Activated CD4-positive, alpha-beta T cell treated with anti-CD3 and anti-CD28 coated beads for 48 hours (primary cell): Measurements from ENCODE around the gene ANO2.

Experiments
- DNase-seq: peaks from one replicate; pipeline ENCODE4 v3.0.0-alpha.2; 2020

ANO2 gene

DNA sequence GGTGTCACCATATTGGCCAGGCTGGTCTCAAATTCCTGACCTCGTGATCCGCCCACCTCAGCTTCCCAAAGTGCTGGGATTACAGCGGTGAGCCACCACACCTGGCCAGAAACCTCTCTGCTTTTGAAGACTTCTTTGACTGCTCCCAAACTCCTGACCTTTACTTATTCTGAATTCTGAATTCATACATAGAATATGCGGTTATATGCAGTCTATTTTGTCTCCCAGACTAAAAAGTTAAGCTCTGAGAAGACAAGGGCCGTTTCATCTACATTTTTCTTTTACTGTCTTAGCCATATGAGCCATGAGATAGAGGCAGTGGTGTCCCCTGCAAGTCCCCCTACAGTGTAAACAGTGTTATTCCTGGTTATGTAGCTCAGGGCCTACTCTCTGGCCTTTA is 333.9 kb downstream of the ANO2 start:
- no peak for DNase-seq

GRCh38 chr12:5599378-5599777 is 345.7 kb downstream of the ANO2 start:
- no peak for DNase-seq

GRCh38 chr12:5593998-5594397 is 351.1 kb downstream of the ANO2 start:
- no peak for DNase-seq

- no peak for DNase-seq
Observed at GRCh38 chr12:5593086-5593485, 352.0 kb downstream of the ANO2 start.

GRCh38 chr12:5592310-5592709 is 352.7 kb downstream of the ANO2 start:
- no peak for DNase-seq

- DNase-seq = no peak
Observed at GRCh38 chr12:5590316-5590715, 354.7 kb downstream of the ANO2 start.

DNA sequence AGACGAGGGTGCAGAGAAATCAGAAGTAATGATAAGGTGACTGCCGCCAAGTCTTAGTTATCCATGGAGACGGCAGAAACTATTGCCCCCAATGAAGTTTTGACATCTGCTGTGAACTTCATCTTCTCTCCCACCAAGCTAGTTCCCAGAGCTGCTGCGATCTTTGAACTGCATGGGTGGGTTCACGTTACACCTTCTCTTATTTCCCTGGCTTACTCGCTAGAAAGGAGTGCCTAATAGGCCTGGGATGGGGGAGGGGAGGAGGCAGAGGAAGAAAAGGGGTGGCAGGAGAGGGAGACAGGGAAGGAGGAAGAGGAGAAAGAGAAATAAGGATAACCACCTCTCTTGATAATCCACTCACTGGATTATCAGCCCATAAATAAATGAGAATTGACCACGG is 356.0 kb downstream of the ANO2 start:
- DNase-seq = no peak

GRCh38 chr12:5588591-5588990 is 356.5 kb downstream of the ANO2 start:
- DNase-seq = no peak

DNA sequence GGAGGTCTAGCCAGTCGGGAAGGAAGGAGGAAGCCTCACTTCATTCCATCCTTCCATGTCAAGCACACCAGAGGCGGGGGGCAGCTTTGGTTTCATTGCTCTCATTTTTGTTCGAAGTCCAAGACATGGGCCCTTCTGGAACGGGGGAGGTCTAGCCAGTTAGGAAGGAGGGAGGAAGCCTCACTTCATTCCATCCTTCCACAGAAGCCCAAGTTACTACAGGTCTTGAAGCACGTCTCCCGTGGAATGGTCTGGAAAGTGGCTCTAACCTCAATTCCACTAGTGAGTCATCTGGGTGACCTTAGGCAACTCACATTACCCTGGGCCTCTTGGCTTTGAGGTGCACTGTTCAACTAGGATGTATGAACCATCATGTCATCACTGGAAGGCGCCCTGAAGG is 356.9 kb downstream of the ANO2 start:
- no peak for DNase-seq

- no peak for DNase-seq
Observed at GRCh38 chr12:5587711-5588121, 357.3 kb downstream of the ANO2 start.

GRCh38 chr12:5586201-5586600 is 358.9 kb downstream of the ANO2 start:
- DNase-seq = no peak

DNA sequence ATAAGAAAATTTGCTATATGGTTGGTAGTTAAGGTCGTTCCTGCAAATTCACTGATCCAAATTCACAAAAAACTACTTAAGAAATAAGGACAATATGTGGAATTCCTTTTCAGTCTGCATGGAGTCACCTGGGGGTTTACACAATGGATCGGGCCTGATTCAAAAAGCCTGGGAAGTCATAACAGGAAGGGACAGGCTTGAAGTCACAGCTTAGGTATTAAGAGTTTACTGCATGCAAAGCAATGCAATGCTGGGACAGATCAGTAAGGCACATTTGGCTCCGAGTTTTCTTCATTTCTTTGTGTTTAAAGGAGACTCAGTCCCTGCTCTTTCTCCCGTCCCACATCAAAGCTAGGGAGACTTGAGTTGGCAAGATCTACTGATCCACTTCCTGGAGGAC is 359.9 kb downstream of the ANO2 start:
- DNase-seq = no peak

- no peak for DNase-seq
Observed at GRCh38 chr12:5584412-5585175, 360.5 kb downstream of the ANO2 start.

GRCh38 chr12:5582541-5582940 is 362.5 kb downstream of the ANO2 start:
- DNase-seq = no peak

GRCh38 chr12:5582018-5582417 is 363.0 kb downstream of the ANO2 start:
- no peak for DNase-seq

- no peak for DNase-seq
Observed at GRCh38 chr12:5581616-5582015, 363.4 kb downstream of the ANO2 start.

DNA sequence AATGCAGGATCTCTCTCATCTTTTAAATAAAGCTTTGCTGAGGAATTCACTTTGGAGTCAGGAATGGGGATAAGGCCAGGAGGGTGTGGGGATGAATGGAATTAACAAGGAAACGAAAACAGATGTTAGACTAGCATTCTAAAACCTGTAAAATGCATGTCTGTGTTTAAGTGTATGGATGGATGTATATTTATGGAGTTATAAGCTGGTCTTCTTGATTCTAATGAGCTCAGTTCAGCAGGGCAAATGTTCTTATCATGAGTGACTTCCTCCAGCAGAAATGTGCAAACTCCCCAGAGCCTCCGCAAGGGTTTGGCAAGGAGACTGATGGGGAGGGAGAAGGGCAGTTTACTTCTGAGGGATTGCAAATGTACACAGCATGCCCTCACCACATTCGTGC is 364.0 kb downstream of the ANO2 start:
- no peak for DNase-seq

DNA sequence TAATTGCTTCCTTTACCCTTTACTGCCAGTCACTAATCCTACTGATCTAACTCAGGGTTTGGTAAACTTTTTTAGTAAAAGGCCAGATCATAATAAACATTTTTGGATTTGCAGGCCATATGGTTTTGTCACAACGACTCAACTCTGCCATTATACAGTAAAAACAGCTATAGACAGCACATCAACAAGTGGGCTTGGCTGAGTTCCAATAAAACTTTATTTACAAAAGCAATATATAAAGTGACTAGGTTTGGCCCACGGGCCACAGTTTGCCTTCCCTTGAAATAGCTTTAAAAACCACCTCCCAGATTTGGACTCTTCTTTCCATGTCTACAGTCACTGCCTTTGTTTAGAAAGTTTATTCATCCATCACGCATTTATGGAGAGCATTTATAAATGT is 366.3 kb downstream of the ANO2 start:
- DNase-seq = no peak

DNA sequence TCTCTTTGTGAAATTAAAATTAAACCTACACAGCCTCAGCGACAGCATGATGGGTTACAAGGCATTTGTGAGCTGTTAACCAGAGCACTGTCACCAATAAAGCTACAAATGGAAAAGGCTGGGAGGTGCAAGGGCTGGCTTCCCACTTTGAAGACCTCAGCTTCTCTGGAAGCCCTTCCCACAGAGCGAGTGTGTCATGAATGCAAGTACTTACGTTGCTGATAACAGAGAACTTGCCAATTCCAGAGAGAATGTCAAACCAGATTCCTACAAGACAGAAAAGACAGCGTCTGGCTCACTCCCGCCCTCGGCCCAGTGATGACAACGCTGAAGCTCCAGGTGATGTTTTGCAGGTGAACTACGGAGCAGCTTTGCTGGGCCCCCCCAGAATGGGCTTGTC is 367.3 kb downstream of the ANO2 start:
- DNase-seq = no peak

DNA sequence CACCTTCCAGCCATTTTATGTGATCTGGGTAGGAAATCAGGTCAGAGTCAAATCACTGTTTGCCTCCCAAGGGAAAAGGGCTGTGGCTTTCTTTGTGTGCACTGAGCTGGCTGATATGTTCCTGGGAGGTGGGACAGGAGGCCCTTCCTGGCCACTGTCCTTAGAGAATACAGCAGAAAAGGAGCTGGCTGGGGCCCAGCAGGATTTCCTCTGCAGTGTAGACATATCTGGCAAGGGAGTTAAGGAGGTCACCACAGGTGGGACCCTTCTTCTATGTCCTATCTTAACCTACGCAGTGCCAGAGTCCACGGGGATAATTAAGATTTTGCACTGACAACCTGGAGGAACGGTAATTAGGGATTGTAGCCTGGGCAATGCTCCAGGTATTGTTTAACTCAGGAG is 367.8 kb downstream of the ANO2 start:
- no peak for DNase-seq

DNA sequence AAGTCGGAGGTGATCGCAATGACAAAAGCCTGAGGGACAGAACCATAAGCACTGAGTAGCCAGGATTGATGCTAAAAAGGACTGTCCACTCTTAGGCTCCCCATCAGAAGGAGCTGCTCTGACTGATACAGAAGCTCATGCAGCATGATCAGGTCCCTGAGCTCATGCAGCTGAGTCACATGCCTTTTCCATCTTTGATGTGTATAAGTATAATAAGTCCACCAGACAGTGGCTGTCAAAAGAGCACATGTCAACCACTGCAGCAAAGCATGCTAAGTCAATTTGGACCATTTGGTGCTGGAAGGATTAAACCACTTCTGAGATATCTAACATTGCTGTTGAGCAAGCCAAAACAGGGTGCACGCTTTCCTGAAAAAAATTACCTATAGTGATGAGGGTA is 369.1 kb downstream of the ANO2 start:
- no peak for DNase-seq

DNA sequence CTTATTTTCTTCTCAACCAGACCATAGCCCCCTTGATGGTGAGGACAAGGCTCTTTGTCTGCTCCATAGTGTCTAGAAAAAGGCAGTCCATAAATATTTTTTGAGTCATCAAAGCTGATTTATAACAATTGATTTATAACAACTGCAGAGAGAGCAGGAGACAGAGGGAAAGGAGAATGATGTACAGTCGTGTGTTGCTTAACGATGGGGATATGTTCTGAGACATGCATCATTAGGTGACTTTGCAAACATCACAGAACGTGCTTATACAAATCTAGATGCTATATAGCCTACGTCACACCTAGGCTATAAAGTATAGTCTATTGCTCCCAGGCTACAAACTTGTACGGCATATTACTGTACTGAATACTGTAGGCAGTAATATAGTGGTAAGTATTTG is 369.8 kb downstream of the ANO2 start:
- no peak for DNase-seq

GRCh38 chr12:5573390-5573789 is 371.7 kb downstream of the ANO2 start:
- no peak for DNase-seq

DNA sequence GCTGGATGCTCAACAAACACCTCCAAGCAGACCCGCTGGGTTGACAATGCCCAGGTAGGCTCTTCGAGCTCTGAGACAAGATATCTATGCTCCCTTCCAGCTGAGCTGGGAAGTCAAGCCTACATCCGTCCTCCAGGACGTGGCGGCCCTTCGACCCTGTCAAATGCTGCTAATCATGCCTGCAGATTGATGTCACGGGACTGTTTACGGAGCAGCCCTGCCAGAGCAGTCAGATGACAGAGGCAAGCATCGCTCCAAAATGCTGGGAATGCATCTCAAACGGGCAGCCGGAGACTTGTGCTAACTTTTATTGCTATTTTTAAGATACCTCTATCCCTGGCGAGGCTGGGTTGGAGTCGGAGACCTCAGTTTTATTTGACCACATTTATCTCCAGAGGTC is 373.9 kb downstream of the ANO2 start:
- no peak for DNase-seq

DNA sequence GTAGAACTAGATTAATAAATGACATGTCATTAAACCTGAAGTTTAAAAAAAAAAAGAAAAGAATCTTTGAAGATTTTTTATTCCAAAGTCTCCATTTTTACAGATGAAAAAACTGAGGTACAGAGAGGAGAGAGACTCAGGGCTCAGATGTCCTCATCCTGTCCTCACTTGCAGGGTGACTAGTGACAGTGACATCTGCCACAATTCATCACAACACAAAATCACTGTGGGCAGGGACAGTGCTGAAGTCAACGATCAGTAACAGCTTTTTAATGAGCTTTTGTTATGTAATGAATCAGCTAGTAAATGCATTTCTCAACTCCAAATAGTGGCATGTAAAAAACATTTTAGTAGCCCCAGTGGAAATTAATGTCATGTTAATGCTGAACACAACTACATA is 374.6 kb downstream of the ANO2 start:
- no peak for DNase-seq
